BLaER1 treated with 17β-estradiol and CSF1 and Interleukin-3, amounts not matched to agents 10 nM and 100 nM (cell line): Measurements from ENCODE around the gene CPN1.

Experiments used
- H3K27ac ChIP-seq, 11 experiments: shearing (Covaris generic); formaldehyde crosslinking; 2 replicates each; pipeline ENCODE4 v1.8.1; 2022
- H3K27me3 ChIP-seq, 11 experiments: shearing (Covaris generic); formaldehyde crosslinking; 2 replicates each; pipeline ENCODE4 v1.8.1; 2022
- H3K36me3 ChIP-seq, 11 experiments: shearing (Covaris generic); formaldehyde crosslinking; 2 replicates each; pipeline ENCODE4 v1.8.1; 2022
- H3K4me1 ChIP-seq, 10 experiments: shearing (Covaris generic); formaldehyde crosslinking; 2 replicates each; pipeline ENCODE4 v1.8.1; 2022
- H3K4me2 ChIP-seq, 11 experiments: shearing (Covaris generic); formaldehyde crosslinking; 2 replicates each; pipeline ENCODE4 v1.8.1; 2022
- H3K4me3 ChIP-seq, 10 experiments: shearing (Covaris generic); formaldehyde crosslinking; 2 replicates each; pipeline ENCODE4 v1.8.1; 2022
- H3K9ac ChIP-seq, 11 experiments: shearing (Covaris generic); formaldehyde crosslinking; 2 replicates each; pipeline ENCODE4 v1.8.1; 2022
- H3K9me3 ChIP-seq, 11 experiments: shearing (Covaris generic); formaldehyde crosslinking; replicated peaks in 1 of 11; 2 replicates each; pipeline ENCODE4 v1.8.1; 2022
- H4K20me1 ChIP-seq, 11 experiments: shearing (Covaris generic); formaldehyde crosslinking; 2 replicates each; pipeline ENCODE4 v1.8.1; 2022
- Cebpa-rat ChIP-seq, 11 experiments: shearing (Covaris generic); IDR thresholded peaks; 2 replicates each; pipeline ENCODE4 v1.8.1; 2022

Gene CPN1

GRCh38 chr10:99996671-99997648, 84.7 kb downstream of the CPN1 start:
- peaks cover 27 to 53% (median 45%) of the 10 kb centered on the region in 10 experiments for H3K4me1 ChIP-seq
- no peaks in the 10 kb centered on the region for H3K9me3 ChIP-seq
- no peaks in the 10 kb centered on the region for H3K27me3 ChIP-seq
- H3K4me3 ChIP-seq, result no peak overlapping the region
- peak overlapping the region in 4 of 11 experiments; percentile 11 to 54 (median 16); a peak in 5 of 22 replicates for H3K9ac ChIP-seq
- 0 out of 22 replicates have a peak, but pooled peaks cover 0 to 3% (median 0%) of the 10 kb centered on the region in 11 experiments for H3K36me3 ChIP-seq
- peak overlapping the region in 8 of 11 experiments; percentile 4 to 76 (median 50); a peak in 16 of 22 replicates for H3K4me2 ChIP-seq
- no peaks in the 10 kb centered on the region; a peak in 1 of 22 replicates for H4K20me1 ChIP-seq
- peak overlapping the region in 1 of 11 experiments; percentile 14; a peak in 3 of 22 replicates for H3K27ac ChIP-seq
- no peak for TF ChIP-seq Cebpa-rat (IDR thresholded peaks at IDR 0.05)

- peaks cover 27 to 53% (median 45%) of the 10 kb centered on the region in 10 experiments for H3K4me1 ChIP-seq
- no peak overlapping the region for H3K4me3 ChIP-seq
- peak overlapping the region in 1 of 11 experiments; percentile 70; a peak in 1 of 22 replicates for H3K27ac ChIP-seq
- H3K9ac ChIP-seq, result no peak overlapping the region
- H4K20me1 ChIP-seq, result no peaks in the 10 kb centered on the region; a peak in 1 of 22 replicates
- no peaks in the 10 kb centered on the region for H3K36me3 ChIP-seq
- H3K4me2 ChIP-seq, result peak overlapping the region in 10 of 11 experiments; percentile 50 to 85 (median 70); a peak in 14 of 22 replicates
- no peaks in the 10 kb centered on the region for H3K9me3 ChIP-seq
- no peaks in the 10 kb centered on the region for H3K27me3 ChIP-seq
- no peak for TF ChIP-seq Cebpa-rat (IDR thresholded peaks at IDR 0.05)
Measured at GRCh38 chr10:99995713-99996112, 86.0 kb downstream of the CPN1 start.

- H3K36me3 ChIP-seq, result no peaks in the 10 kb centered on the region
- H3K27ac ChIP-seq, result peak overlapping the region in 3 of 11 experiments; percentile 50 to 70 (median 67); a peak in 3 of 22 replicates
- H3K4me1 ChIP-seq, result peaks cover 27 to 53% (median 45%) of the 10 kb centered on the region in 10 experiments
- H3K27me3 ChIP-seq, result no peaks in the 10 kb centered on the region
- TF ChIP-seq Cebpa-rat (IDR thresholded peaks at IDR 0.05), result no peak
- H4K20me1 ChIP-seq, result no peaks in the 10 kb centered on the region; a peak in 1 of 22 replicates
- H3K4me2 ChIP-seq, result peak overlapping the region; percentile 50 to 85 (median 70)
- H3K9me3 ChIP-seq, result no peaks in the 10 kb centered on the region
- no peak overlapping the region for H3K9ac ChIP-seq
- H3K4me3 ChIP-seq, result no peak overlapping the region
Measured at GRCh38 chr10:99995269-99995668, 86.4 kb downstream of the CPN1 start.

- Histone ChIP-seq H3K27me3 (no peaks in the 10 kb centered on the region), H4K20me1 (no peaks in the 10 kb centered on the region), H3K4me2 (peak overlapping the region; percentile 50 to 85 (median 70)), H3K27ac (peak overlapping the region in 6 of 11 experiments; percentile 4 to 70 (median 44); a peak in 10 of 22 replicates), H3K4me1 (peaks cover 27 to 53% (median 45%) of the 10 kb centered on the region in 10 experiments), H3K9me3 (no peaks in the 10 kb centered on the region), H3K4me3 (peak overlapping the region in 1 of 10 experiments; percentile 6; a peak in 1 of 20 replicates), H3K36me3 (no peaks in the 10 kb centered on the region), H3K9ac (peak overlapping the region in 3 of 11 experiments; percentile 15 to 44 (median 32); a peak in 4 of 22 replicates)
- no peak for TF ChIP-seq Cebpa-rat (IDR thresholded peaks at IDR 0.05)
Measured at GRCh38 chr10:99994801-99995200, 86.9 kb downstream of the CPN1 start.

GRCh38 chr10:99993701-99994689, 87.7 kb downstream of the CPN1 start:
- Histone ChIP-seq H3K4me1 (peaks cover 27 to 49% (median 43%) of the 10 kb centered on the region in 10 experiments), H3K36me3 (no peaks in the 10 kb centered on the region; a peak in 1 of 22 replicates), H3K9me3 (no peaks in the 10 kb centered on the region), H3K9ac (peak overlapping the region in 3 of 11 experiments; percentile 15 to 44 (median 32); a peak in 4 of 22 replicates), H3K4me2 (peak overlapping the region; percentile 50 to 85 (median 70)), H3K27me3 (no peaks in the 10 kb centered on the region), H3K27ac (peak overlapping the region in 9 of 11 experiments; percentile 32 to 70 (median 47); a peak in 14 of 22 replicates), H3K4me3 (peak overlapping the region in 1 of 10 experiments; percentile 6; a peak in 1 of 20 replicates), H4K20me1 (no peaks in the 10 kb centered on the region)
- TF ChIP-seq Cebpa-rat (IDR thresholded peaks at IDR 0.05), result no peak
